ENCODE measurements around the gene ROCK2.
"Not testable (repeated sequence)": the region's sequence is repeated elsewhere in the genome, so short reads cannot be mapped to it uniquely, and the experiment has no call there.

The ROCK2 gene

GRCh38 chr2:11182951-11183350 lies 161.5 kb downstream of the ROCK2 start:
- H3K36me3 ChIP-seq (ENCODE audit: insufficient read depth, low read length) = no peaks in the 10 kb centered on the region
- no peak overlapping the region for H3K9ac ChIP-seq (ENCODE audit: low read depth, low read length)
- no peaks in the 10 kb centered on the region for H3K4me1 ChIP-seq (ENCODE audit: insufficient read depth, low read length)
- H3K9me3 ChIP-seq (ENCODE audit: control insufficient read depth, insufficient read depth, low read length) = no peaks in the 10 kb centered on the region

DNA sequence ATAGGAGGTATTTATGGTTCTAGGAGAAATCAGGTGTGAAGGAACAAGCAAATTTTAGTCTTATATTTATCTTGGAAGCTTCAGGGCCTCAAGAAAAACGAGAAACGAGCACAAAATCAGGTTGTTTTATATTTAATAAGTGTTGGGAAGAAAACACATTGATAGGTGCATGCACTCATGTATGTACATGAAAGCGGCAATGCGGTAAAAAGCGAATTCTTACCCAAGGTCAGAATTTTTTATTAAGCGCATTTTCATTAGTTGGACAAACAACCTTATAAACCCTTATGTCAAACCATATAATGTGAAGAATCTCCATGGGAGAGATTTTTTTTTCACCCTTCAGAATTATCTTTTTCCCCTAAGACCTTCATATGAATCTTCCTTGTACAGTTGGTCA lies 163.8 kb downstream of the ROCK2 start:
- H3K9ac ChIP-seq (ENCODE audit: low read depth, low read length) = no peak overlapping the region
- H3K4me1 ChIP-seq (ENCODE audit: insufficient read depth, low read length) = no peaks in the 10 kb centered on the region
- no peaks in the 10 kb centered on the region for H3K9me3 ChIP-seq (ENCODE audit: control insufficient read depth, insufficient read depth, low read length)
- no peaks in the 10 kb centered on the region for H3K36me3 ChIP-seq (ENCODE audit: insufficient read depth, low read length)

DNA sequence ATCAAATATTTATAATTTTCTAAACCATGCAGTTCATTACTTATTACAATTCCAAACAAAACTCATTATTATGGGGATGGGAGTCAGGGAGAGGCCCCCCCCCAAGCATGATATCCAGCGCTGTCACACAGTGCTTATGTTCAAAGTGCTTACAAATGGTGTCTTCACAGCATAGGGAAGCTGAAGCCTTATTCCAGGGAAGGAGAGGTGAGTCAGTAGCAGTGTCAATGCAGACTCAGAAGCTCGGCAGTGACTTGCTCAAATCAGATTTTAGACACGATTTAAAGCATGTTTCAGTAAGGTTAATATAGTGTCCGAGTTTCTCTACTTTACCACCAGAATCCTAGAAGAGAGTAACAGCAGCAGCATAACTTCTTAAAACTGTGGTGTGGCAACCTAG lies 164.5 kb downstream of the ROCK2 start:
- Histone ChIP-seq H3K4me1 (ENCODE audit: insufficient read depth, low read length) (no peaks in the 10 kb centered on the region), H3K9me3 (ENCODE audit: control insufficient read depth, insufficient read depth, low read length) (no peaks in the 10 kb centered on the region), H3K9ac (ENCODE audit: low read depth, low read length) (no peak overlapping the region), H3K36me3 (ENCODE audit: insufficient read depth, low read length) (no peaks in the 10 kb centered on the region)

DNA sequence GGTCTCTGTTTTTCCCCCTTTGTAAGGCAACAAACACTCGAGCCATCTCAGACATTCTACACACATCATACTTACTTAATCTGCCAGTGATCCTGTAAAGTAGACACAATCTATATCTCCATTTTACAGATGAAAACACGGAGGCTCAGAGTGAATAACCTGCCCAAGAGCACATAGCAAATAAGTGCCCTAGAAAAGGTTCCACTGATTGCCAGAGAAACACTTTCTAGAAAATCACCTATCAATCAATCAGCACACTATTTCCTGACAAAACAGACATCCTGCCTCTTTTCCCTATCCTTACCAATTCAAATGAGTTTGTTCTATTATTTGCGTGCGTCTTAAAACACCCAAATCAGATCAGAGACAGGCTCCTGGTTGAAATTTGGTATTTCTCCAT lies 165.2 kb downstream of the ROCK2 start:
- Histone ChIP-seq H3K36me3 (ENCODE audit: insufficient read depth, low read length) (no peaks in the 10 kb centered on the region), H3K9me3 (ENCODE audit: control insufficient read depth, insufficient read depth, low read length) (no peaks in the 10 kb centered on the region), H3K9ac (ENCODE audit: low read depth, low read length) (no peak overlapping the region), H3K4me1 (ENCODE audit: insufficient read depth, low read length) (no peaks in the 10 kb centered on the region)

DNA sequence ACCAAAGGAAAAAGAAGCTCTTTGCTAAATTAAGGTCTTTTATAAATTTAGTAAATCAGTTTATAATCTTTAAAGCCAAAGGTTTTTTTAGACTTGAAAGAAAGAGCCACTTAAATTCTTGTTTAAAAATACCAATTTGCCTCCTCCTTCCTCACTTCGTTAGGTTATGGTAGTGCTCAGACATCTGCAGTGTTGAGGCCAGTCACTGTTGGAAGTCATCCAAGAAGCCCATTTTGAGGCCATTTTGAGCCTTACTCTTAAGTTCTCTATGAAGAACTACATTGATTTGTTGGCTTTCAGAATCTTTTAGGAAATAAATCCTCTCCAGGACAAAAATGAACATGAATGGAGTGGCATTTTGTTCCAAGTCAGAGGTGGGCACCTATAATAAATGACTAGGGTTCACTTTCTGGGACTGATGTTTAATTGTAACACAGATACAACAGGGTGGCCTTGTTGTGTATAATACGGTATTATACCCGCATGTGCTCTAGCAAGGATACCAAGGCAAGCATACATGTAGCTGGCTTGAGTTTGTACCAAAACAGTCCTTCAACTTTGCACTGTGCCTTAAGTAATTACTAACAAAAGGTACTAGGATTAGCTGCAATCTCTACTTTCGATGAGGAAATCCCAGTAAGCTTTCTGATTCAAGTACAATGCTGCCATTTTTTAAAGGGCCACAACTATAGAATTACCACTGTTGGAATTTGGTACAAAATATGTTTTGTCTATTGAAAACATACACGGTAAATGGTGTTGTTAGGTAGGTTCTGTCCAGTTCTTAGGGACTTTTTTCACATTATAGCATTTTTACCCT lies 166.4 kb downstream of the ROCK2 start:
- Histone ChIP-seq H3K9me3 (ENCODE audit: control insufficient read depth, insufficient read depth, low read length) (no peaks in the 10 kb centered on the region), H3K36me3 (ENCODE audit: insufficient read depth, low read length) (no peaks in the 10 kb centered on the region), H3K4me1 (ENCODE audit: insufficient read depth, low read length) (no peaks in the 10 kb centered on the region), H3K9ac (ENCODE audit: low read depth, low read length) (no peak overlapping the region)

DNA sequence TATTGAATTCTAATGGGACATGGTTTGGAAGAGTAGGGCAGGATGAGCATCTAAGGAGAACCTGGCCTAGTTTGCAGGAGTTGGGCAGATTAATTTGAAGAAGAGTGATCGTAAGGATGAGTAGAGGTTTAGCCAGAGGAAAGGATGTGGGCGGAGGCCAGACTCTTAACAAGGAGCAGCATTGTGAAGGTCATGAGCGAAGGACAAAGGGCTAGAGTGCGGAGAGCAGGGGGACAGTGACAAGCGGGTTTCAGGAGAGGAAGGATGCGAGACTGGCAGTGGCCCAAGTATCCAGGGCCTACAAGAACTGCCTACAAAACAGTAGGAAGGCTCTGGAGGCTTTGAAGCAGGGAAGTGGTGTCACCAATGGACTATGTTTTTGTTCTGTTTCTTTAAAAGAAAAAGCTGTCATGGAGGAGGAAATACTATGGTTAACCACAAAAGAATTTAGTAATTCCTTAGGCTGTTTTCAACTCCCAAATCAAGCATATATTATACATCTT lies 169.1 kb downstream of the ROCK2 start:
- Histone ChIP-seq H3K4me1 (ENCODE audit: insufficient read depth, low read length) (no peaks in the 10 kb centered on the region), H3K36me3 (ENCODE audit: insufficient read depth, low read length) (no peaks in the 10 kb centered on the region), H3K9me3 (ENCODE audit: control insufficient read depth, insufficient read depth, low read length) (no peaks in the 10 kb centered on the region), H3K9ac (ENCODE audit: low read depth, low read length) (no peak overlapping the region)

DNA sequence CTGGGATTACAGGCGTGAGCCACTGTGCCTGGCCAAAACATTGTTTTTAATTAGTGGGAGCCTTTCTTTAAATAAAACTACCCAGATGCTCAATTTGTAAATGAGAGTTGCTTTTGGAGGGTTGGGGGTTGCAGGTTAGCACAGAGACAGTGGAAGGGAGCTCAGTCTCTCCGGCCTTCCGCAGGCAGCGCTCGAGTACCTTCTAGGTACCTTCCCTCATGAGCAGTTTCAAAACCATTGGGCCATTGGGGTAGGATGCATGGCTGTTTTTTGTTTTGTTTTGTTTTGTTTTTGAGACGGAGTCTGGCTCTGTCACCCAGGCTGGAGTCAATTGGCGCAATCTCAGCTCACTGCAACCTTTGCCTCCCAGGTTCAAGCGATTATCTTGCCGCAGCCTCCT lies 170.2 kb downstream of the ROCK2 start:
- no peak overlapping the region for H3K9ac ChIP-seq (ENCODE audit: low read depth, low read length)
- no peaks in the 10 kb centered on the region for H3K4me1 ChIP-seq (ENCODE audit: insufficient read depth, low read length)
- H3K36me3 ChIP-seq (ENCODE audit: insufficient read depth, low read length) = no peaks in the 10 kb centered on the region
- H3K9me3 ChIP-seq (ENCODE audit: control insufficient read depth, insufficient read depth, low read length) = no peaks in the 10 kb centered on the region

- no peak overlapping the region for H3K9ac ChIP-seq (ENCODE audit: low read depth, low read length)
- H3K4me1 ChIP-seq (ENCODE audit: insufficient read depth, low read length) = no peaks in the 10 kb centered on the region
- no peaks in the 10 kb centered on the region; the same call in 1 of the 2 replicates for H3K36me3 ChIP-seq (ENCODE audit: insufficient read depth, low read length)
- no peaks in the 10 kb centered on the region for H3K9me3 ChIP-seq (ENCODE audit: control insufficient read depth, insufficient read depth, low read length)
Measured at GRCh38 chr2:11169333-11169732, 175.1 kb downstream of the ROCK2 start.

DNA sequence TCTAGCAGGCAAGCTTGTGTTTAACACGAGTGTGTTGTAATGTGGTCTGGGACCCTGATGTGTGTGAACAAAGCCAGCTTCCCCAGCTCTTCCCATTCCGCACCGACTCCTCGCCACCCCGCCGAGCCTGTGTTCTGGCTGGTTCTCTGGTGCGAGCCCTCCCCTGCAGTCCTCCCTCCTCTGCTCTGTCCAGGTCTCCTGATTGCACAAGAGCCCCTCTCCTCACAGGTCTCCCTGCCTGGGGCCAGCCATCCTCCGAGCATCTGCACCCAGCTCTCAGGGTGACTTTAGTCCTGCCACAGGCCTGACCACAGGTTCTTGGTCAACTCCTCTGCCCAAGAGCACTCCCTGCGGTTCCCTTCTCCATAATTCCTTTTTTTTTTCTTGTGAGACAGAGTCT lies 175.9 kb downstream of the ROCK2 start:
- Histone ChIP-seq H3K9me3 (ENCODE audit: control insufficient read depth, insufficient read depth, low read length) (no peaks in the 10 kb centered on the region), H3K9ac (ENCODE audit: low read depth, low read length) (no peak overlapping the region)

DNA sequence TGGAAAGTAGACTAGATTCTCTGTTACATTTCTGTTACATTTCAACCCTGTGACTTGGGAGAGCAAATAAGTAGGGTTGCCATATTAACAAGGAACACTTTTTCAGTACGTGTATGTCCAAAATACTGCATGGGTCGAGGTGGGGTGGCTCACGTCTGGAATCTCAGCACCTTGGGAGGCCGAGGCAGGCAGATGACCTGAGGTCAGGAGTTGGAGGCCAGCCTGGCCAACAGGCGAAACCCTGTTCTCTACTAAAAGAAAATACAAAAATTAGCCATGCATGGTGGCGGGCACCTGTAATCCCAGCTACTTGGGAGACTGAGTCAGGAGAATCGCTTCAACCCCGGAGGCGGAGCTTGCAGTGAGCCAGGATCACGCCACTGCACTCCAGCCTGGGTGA lies 178.0 kb downstream of the ROCK2 start:
- H3K36me3 ChIP-seq (ENCODE audit: insufficient read depth, low read length) = no peaks in the 10 kb centered on the region; the same call in 1 of the 2 replicates
- no peaks in the 10 kb centered on the region for H3K9me3 ChIP-seq (ENCODE audit: control insufficient read depth, insufficient read depth, low read length)
- no peaks in the 10 kb centered on the region for H3K4me1 ChIP-seq (ENCODE audit: insufficient read depth, low read length)
- no peak overlapping the region for H3K9ac ChIP-seq (ENCODE audit: low read depth, low read length)

More for the DNA sequence above, 175.9 kb downstream of the ROCK2 start:
- Histone ChIP-seq H3K4me1 (ENCODE audit: insufficient read depth, low read length) (no peaks in the 10 kb centered on the region), H3K36me3 (ENCODE audit: insufficient read depth, low read length) (no peaks in the 10 kb centered on the region; the same call in 1 of the 2 replicates)

- not testable (repeated sequence) for H3K9me3 ChIP-seq (ENCODE audit: control insufficient read depth, insufficient read depth, low read length); H3K36me3 ChIP-seq (ENCODE audit: insufficient read depth, low read length); H3K9ac ChIP-seq (ENCODE audit: low read depth, low read length); H3K4me1 ChIP-seq (ENCODE audit: insufficient read depth, low read length)
Measured at GRCh38 chr2:11165046-11165445, 179.4 kb downstream of the ROCK2 start.

DNA sequence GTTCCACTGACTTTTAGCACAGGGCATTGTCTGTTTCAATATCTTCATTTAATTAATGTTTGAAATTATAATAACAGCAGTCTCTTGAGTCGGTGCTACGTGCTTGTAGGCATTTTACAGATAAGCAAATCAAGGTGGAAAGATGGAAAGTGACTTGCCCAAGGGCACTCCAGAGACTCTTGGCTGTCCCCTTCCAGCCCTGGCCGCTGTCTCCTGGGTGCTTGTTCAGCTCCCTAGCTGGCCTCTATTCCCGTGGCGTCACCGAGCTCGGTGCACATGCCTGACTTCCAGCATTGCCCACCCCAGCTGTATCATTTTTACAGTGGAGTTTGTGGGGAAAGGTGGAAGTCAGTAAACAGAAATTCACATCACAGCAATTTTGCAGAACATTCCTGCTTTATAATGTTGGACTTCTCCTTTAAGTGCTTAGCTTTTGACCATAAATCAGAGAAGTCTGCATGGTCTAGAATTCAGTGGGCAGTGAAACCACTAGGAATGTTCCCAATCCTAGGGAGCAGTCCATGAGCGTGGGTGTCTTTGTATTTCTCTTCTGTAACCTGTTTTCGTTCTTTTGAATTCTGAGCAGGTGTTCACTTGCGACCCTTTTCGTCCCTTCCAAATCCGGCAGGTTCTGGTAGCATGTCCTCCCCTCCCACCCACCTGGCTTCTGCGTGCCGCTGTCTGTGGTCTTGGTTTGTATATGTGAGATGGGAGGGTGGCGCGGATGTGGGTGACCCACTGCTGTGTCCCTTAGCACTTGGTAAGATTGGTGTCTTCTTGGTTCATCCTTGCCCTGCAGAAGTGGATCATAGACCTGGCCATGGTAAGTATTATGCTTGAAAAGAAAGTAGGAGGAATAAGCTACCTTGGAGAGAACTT lies 180.8 kb downstream of the ROCK2 start:
- no peak overlapping the region; the same call in 1 of the 2 replicates for H3K9ac ChIP-seq (ENCODE audit: low read depth, low read length)
- no peaks in the 10 kb centered on the region; the same call in 1 of the 2 replicates for H3K4me1 ChIP-seq (ENCODE audit: insufficient read depth, low read length)
- no peaks in the 10 kb centered on the region for H3K9me3 ChIP-seq (ENCODE audit: control insufficient read depth, insufficient read depth, low read length)
- H3K36me3 ChIP-seq (ENCODE audit: insufficient read depth, low read length) = no peaks in the 10 kb centered on the region; the same call in 1 of the 2 replicates

- Histone ChIP-seq H3K9me3 (ENCODE audit: control insufficient read depth, insufficient read depth, low read length) (no peaks in the 10 kb centered on the region), H3K9ac (ENCODE audit: low read depth, low read length) (no peak overlapping the region), H3K36me3 (ENCODE audit: insufficient read depth, low read length) (no peaks in the 10 kb centered on the region; the same call in 1 of the 2 replicates), H3K4me1 (ENCODE audit: insufficient read depth, low read length) (no peaks in the 10 kb centered on the region; the same call in 1 of the 2 replicates)
Measured at GRCh38 chr2:11161747-11162146, 182.7 kb downstream of the ROCK2 start.

DNA sequence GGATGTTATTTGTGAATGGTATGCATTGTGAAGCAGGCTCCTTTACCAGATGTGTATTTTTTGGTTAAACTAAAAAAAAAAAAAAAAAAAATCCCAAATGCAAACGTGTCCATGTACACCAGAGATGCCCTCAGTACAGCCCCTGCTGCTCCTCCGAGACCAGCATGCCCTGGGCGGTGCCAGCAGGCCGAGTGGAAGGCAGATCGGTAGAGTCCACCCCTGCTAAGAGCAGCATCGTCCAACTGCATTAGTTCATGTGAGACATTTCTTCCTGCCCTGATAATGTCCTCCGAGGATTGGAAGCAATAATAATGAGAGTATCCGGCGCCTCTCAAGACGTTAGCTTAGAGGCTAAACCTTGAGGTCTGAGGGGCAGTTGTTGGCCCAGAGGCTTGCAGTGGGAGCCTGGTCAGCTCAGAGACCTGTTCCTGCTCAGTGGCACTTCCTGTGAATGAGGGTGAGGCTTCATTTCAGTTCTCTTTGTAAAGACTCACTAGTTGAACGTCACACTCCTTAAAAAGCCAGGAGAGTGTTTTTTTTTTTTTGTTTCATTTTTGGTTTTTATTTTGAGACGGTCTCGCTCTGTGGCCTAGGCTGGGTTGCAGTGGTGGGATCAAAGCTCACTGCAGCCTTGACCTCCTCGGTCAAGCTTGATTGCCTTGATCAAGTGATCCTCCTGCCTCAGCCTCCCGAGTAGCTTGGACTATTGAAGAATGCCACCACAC lies 183.5 kb downstream of the ROCK2 start:
- no peaks in the 10 kb centered on the region for H3K9me3 ChIP-seq (ENCODE audit: control insufficient read depth, insufficient read depth, low read length)
- no peak overlapping the region for H3K9ac ChIP-seq (ENCODE audit: low read depth, low read length)
- H3K4me1 ChIP-seq (ENCODE audit: insufficient read depth, low read length) = no peaks in the 10 kb centered on the region; the same call in 1 of the 2 replicates
- H3K36me3 ChIP-seq (ENCODE audit: insufficient read depth, low read length) = no peaks in the 10 kb centered on the region

All from ES-I3 (cell line).